Neuronal stem cell (in vitro differentiated cells): ENCODE results near the gene FAM222B.

ENCODE experiments used
- DNase-seq: peaks from one replicate; pipeline ENCODE4 v3.0.0-alpha.2; 2013; ENCODE audit warnings: low spot score
- H2AFZ ChIP-seq: one replicate; pipeline ENCODE4 v1.6.1; 2013; ENCODE audit warnings: mild to moderate bottlenecking, low read length, inconsistent platforms
- H2AK5ac ChIP-seq: 2 replicates; pipeline ENCODE4 v1.6.1; 2013; ENCODE audit warnings: low read depth, mild to moderate bottlenecking, inconsistent platforms, low read length, moderate library complexity, mixed read lengths
- H2BK120ac ChIP-seq: 2 replicates; pipeline ENCODE4 v1.6.1; 2013; ENCODE audit warnings: low read depth, mild to moderate bottlenecking, inconsistent platforms, low read length, moderate library complexity, mixed read lengths
- H2BK12ac ChIP-seq: one replicate; pipeline ENCODE4 v1.6.1; 2013; ENCODE audit warnings: low read length, inconsistent platforms
- H2BK15ac ChIP-seq: 2 replicates; pipeline ENCODE4 v1.6.1; 2013; ENCODE audit warnings: mild to moderate bottlenecking, low read length, inconsistent platforms, mixed read lengths
- H2BK5ac ChIP-seq: one replicate; pipeline ENCODE4 v1.6.1; 2013; ENCODE audit warnings: inconsistent platforms, mild to moderate bottlenecking, low read length, moderate library complexity
- H3K14ac ChIP-seq: one replicate; pipeline ENCODE4 v1.6.1; 2013; ENCODE audit warnings: low read length, inconsistent platforms
- H3K18ac ChIP-seq: 2 replicates; pipeline ENCODE4 v1.6.1; 2013; ENCODE audit warnings: low read length, inconsistent platforms
- H3K23ac ChIP-seq: 2 replicates; pipeline ENCODE4 v1.6.1; 2013; ENCODE audit warnings: low read depth, mild to moderate bottlenecking, mixed read lengths, low read length, inconsistent platforms; ENCODE audit not compliant: poor library complexity
- H3K27ac ChIP-seq: replicated peaks from 3 replicates; pipeline ENCODE4 v1.5.1; 2013; ENCODE audit warnings: low read length, inconsistent platforms
- H3K27me3 ChIP-seq, 3 experiments: 2 replicates each; pipeline ENCODE4 v1.6.1; 2013; ENCODE audit warnings: low read length in 3 of 3, mild to moderate bottlenecking in 2 of 3, inconsistent platforms in 1 of 3, low read depth in 1 of 3, mixed read lengths in 1 of 3, moderate library complexity in 1 of 3; ENCODE audit not compliant: control insufficient read depth in 3 of 3, insufficient read depth in 3 of 3
- H3K36me3 ChIP-seq, 2 donors: replicated peaks in 1 of 2; 2 replicates each; pipeline ENCODE4 v1.6.1; 2013; ENCODE audit warnings: low read length in 2 of 2; ENCODE audit not compliant: control insufficient read depth in 2 of 2, insufficient read depth in 2 of 2
- H3K4ac ChIP-seq: 2 replicates; pipeline ENCODE4 v1.6.1; 2013; ENCODE audit warnings: inconsistent platforms, mild to moderate bottlenecking, low read length, moderate library complexity
- H3K4me1 ChIP-seq, 2 donors: 1 replicate in 1 of 2; 2 replicates in 1 of 2; pipeline ENCODE4 v1.6.1; 2013; ENCODE audit warnings: low read length in 2 of 2, low read depth in 1 of 2; ENCODE audit not compliant: control insufficient read depth in 2 of 2, insufficient read depth in 1 of 2
- H3K4me2 ChIP-seq: one replicate; pipeline ENCODE4 v1.6.1; 2013; ENCODE audit warnings: mild to moderate bottlenecking, low read length, inconsistent platforms; ENCODE audit not compliant: insufficient read depth, poor library complexity, severe bottlenecking
- H3K4me3 ChIP-seq, 2 donors: 2 replicates each; pipeline ENCODE4 v1.5.1; 2013; ENCODE audit warnings: low read length in 2 of 2, mild to moderate bottlenecking in 2 of 2, inconsistent platforms in 1 of 2, moderate library complexity in 1 of 2
- H3K79me1 ChIP-seq: one replicate; pipeline ENCODE4 v1.6.1; 2013; ENCODE audit warnings: low read depth, mild to moderate bottlenecking, inconsistent platforms, low read length, moderate library complexity
- H3K9ac ChIP-seq: one replicate; pipeline ENCODE4 v1.6.1; 2013; ENCODE audit warnings: mild to moderate bottlenecking, low read depth, low read length, inconsistent platforms; ENCODE audit not compliant: poor library complexity
- H3K9me3 ChIP-seq, 2 donors: replicated peaks in 1 of 2; 2 replicates each; pipeline versions ENCODE3 to v1.6.1; 2013; ENCODE audit warnings: low read length in 2 of 2, mild to moderate bottlenecking in 2 of 2, inconsistent platforms in 1 of 2, low read depth in 1 of 2, mixed read lengths in 1 of 2, moderate library complexity in 1 of 2; ENCODE audit not compliant: control insufficient read depth in 2 of 2, insufficient read depth in 1 of 2
- H4K8ac ChIP-seq: one replicate; pipeline ENCODE4 v1.6.1; 2013; ENCODE audit warnings: low read depth, mild to moderate bottlenecking, inconsistent platforms, low read length, moderate library complexity
- H4K91ac ChIP-seq: one replicate; pipeline ENCODE4 v1.6.1; 2013; ENCODE audit warnings: low read length, low read depth, mild to moderate bottlenecking, inconsistent platforms; ENCODE audit not compliant: poor library complexity
- WGBS, 2 donors: extraction: QIAGEN DNeasy Blood & Tissue Kit; methylation state at CpG; one replicate each; pipeline ENCODE4 v1.1.7; 2013; ENCODE audit warnings: missing lambda C conversion rate in 2 of 2, mixed read lengths in 1 of 2; ENCODE audit not compliant: insufficient read length in 2 of 2, insufficient replicate concordance in 1 of 2; ENCODE audit errors: extremely low coverage in 2 of 2; 5-methylcytosine and 5-hydroxymethylcytosine counted together

The FAM222B gene

GRCh38 chr17:28715217-28715616, 127.4 kb downstream of the FAM222B start:
- peaks cover 5% of the 10 kb centered on the region for H3K79me1 ChIP-seq
- no peak overlapping the region for H2AFZ ChIP-seq
- H3K23ac ChIP-seq: no peak overlapping the region
- H3K36me3 ChIP-seq: peaks cover 18 to 43% of the 10 kb centered on the region in 2 donors
- H2BK120ac ChIP-seq: no peak overlapping the region
- no peak overlapping the region for H3K14ac ChIP-seq
- no peaks in the 10 kb centered on the region for H3K9me3 ChIP-seq
- no peak for DNase-seq
- H2AK5ac ChIP-seq: peak overlapping the region; percentile 10
- no peak overlapping the region for H3K4ac ChIP-seq
- peak overlapping the region in 1 of 2 donors; percentile 89 for H3K4me3 ChIP-seq
- no CpG with 5 or more reads among the region's 2 CpGs for WGBS, 2 donors
- H3K18ac ChIP-seq: no peak overlapping the region
- no peak overlapping the region for H3K27ac ChIP-seq
- H3K27me3 ChIP-seq: no peaks in the 10 kb centered on the region
- no peak overlapping the region for H2BK15ac ChIP-seq
- no peak overlapping the region for H2BK5ac ChIP-seq
- H3K4me2 ChIP-seq: no peak overlapping the region
- H3K9ac ChIP-seq: no peak overlapping the region
- no peak overlapping the region for H4K8ac ChIP-seq
- H4K91ac ChIP-seq: peak overlapping the region; percentile 16
- peaks cover 15 to 24% of the 10 kb centered on the region in 2 donors for H3K4me1 ChIP-seq
- no peak overlapping the region for H2BK12ac ChIP-seq

GRCh38 chr17:28714281-28714680, 128.3 kb downstream of the FAM222B start:
- H2BK15ac ChIP-seq: no peak overlapping the region

GRCh38 chr17:28712705-28713415, 129.7 kb downstream of the FAM222B start:
- Histone ChIP-seq H3K4me3 (peak overlapping the region in 1 of 2 donors; percentile 1), H2BK12ac (peak overlapping the region; percentile 14), H2BK15ac (peak overlapping the region; percentile 0), H3K27me3 (no peaks in the 10 kb centered on the region), H3K79me1 (peaks cover 6% of the 10 kb centered on the region), H2BK5ac (peak overlapping the region; percentile 93), H3K4me2 (peak overlapping the region; percentile 81), H2BK120ac (no peak overlapping the region), H3K9ac (peak overlapping the region; percentile 53), H2AK5ac (peak overlapping the region; percentile 3), H3K18ac (peak overlapping the region; percentile 98), H2AFZ (no peak overlapping the region), H3K23ac (peak overlapping the region; percentile 90), H3K14ac (peak overlapping the region; percentile 72), H3K36me3 (peaks cover 18 to 49% of the 10 kb centered on the region in 2 donors), H3K9me3 (no peaks in the 10 kb centered on the region), H3K27ac (peak overlapping the region; percentile 35), H3K4ac (no peak overlapping the region), H4K8ac (no peak overlapping the region), H3K4me1 (peaks cover 11 to 21% of the 10 kb centered on the region in 2 donors), H4K91ac (no peak overlapping the region)
- WGBS, 2 donors: no CpG with 5 or more reads among the region's 7 CpGs
- no peak for DNase-seq

More at GRCh38 chr17:28714281-28714680, 128.3 kb downstream of the FAM222B start:
- no CpG with 5 or more reads among the region's 3 CpGs for WGBS, 2 donors
- H2BK5ac ChIP-seq: no peak overlapping the region
- no peak overlapping the region for H3K14ac ChIP-seq
- H3K27me3 ChIP-seq: no peaks in the 10 kb centered on the region
- no peak overlapping the region for H2BK120ac ChIP-seq
- no peak overlapping the region for H2BK12ac ChIP-seq
- H3K9ac ChIP-seq: no peak overlapping the region
- H4K91ac ChIP-seq: no peak overlapping the region
- H3K36me3 ChIP-seq: peaks cover 18 to 49% of the 10 kb centered on the region in 2 donors
- H4K8ac ChIP-seq: no peak overlapping the region
- no peak overlapping the region for H3K4me3 ChIP-seq
- H3K18ac ChIP-seq: peak overlapping the region; percentile 33
- peaks cover 6% of the 10 kb centered on the region for H3K79me1 ChIP-seq
- no peak overlapping the region for H2AK5ac ChIP-seq
- no peak overlapping the region for H3K4me2 ChIP-seq
- H3K4me1 ChIP-seq: peaks cover 19 to 26% of the 10 kb centered on the region in 2 donors
- H3K9me3 ChIP-seq: no peaks in the 10 kb centered on the region
- no peak for DNase-seq
- H3K4ac ChIP-seq: no peak overlapping the region
- H2AFZ ChIP-seq: no peak overlapping the region
- H3K23ac ChIP-seq: no peak overlapping the region
- no peak overlapping the region for H3K27ac ChIP-seq

GRCh38 chr17:28712032-28712704, 130.4 kb downstream of the FAM222B start:
- peak overlapping the region; percentile 97 for H3K27ac ChIP-seq
- peaks cover 11 to 21% of the 10 kb centered on the region in 2 donors for H3K4me1 ChIP-seq
- no peaks in the 10 kb centered on the region for H3K27me3 ChIP-seq
- H2AK5ac ChIP-seq: peak overlapping the region; percentile 3
- H2BK5ac ChIP-seq: peak overlapping the region; percentile 93
- no peaks in the 10 kb centered on the region for H3K9me3 ChIP-seq
- peak overlapping the region; percentile 0 for H2BK15ac ChIP-seq
- H3K4me3 ChIP-seq: peak overlapping the region in 1 of 2 donors; percentile 76
- H3K18ac ChIP-seq: peak overlapping the region; percentile 98
- H3K79me1 ChIP-seq: peaks cover 6% of the 10 kb centered on the region
- H2BK12ac ChIP-seq: peak overlapping the region; percentile 14
- peak overlapping the region; percentile 90 for H3K23ac ChIP-seq
- H2BK120ac ChIP-seq: no peak overlapping the region
- H3K36me3 ChIP-seq: peaks cover 18 to 49% of the 10 kb centered on the region in 2 donors
- H4K91ac ChIP-seq: no peak overlapping the region
- H3K4ac ChIP-seq: no peak overlapping the region
- peak overlapping the region; percentile 89 for H3K9ac ChIP-seq
- no peak overlapping the region for H4K8ac ChIP-seq
- no peak for DNase-seq
- no CpG with 5 or more reads among the region's 34 CpGs for WGBS, 2 donors
- peak overlapping the region; percentile 81 for H3K4me2 ChIP-seq
- no peak overlapping the region for H2AFZ ChIP-seq
- H3K14ac ChIP-seq: peak overlapping the region; percentile 72
